ENCODE measurements around the gene NBAS.

GRCh38 chr2:15539999-15540398 lies 21.1 kb downstream of the NBAS start:
- no peak for TF ChIP-seq ZNF560 (tag by site-specific recombination; IDR thresholded peaks at IDR 0.05; ENCODE audit: borderline replicate concordance)
- no peak for TF ChIP-seq ZNF654 (tag by site-specific recombination; IDR thresholded peaks at IDR 0.05; ENCODE audit: low read depth)
- no peak for TF ChIP-seq HOXC10 (CRISPR knock-in tag; IDR thresholded peaks at IDR 0.05)
- TF ChIP-seq ZNF26 (tag by site-specific recombination; IDR thresholded peaks at IDR 0.05) = no peak
- TF ChIP-seq ZNF580 (tag by site-specific recombination; IDR thresholded peaks at IDR 0.05) = no peak
- TF ChIP-seq ZNF792 (tag by site-specific recombination; IDR thresholded peaks at IDR 0.05) = no peak
